Activated CD8-positive, alpha-beta memory T cell treated with anti-CD3 and anti-CD28 coated beads for 48 hours (primary cell): ENCODE data around the gene RGR.

Experiments used
- DNase-seq, 3 experiments: peaks; one replicate each; pipeline ENCODE4 v3.0.0-alpha.2; 2020; ENCODE audit warnings: low read depth in 2 of 3, low spot score in 2 of 3

The RGR gene

GRCh38 chr10:84217746-84218145 is 27.1 kb upstream of the RGR start:
- no peak for DNase-seq

- no peak for DNase-seq
Measured at GRCh38 chr10:84221916-84222315, 22.9 kb upstream of the RGR start.

GRCh38 chr10:84224411-84225028 is 20.3 kb upstream of the RGR start:
- DNase-seq: no peak

GRCh38 chr10:84225427-84226173 is 19.3 kb upstream of the RGR start, which contains the start of gene LRIT2:
LRIT2 (minus strand) TSS chr10:84225544; CDS start chr10:84225520, 24 bp downstream.
- DNase-seq: no peak

GRCh38 chr10:84226616-84227015 is 18.2 kb upstream of the RGR start:
- DNase-seq: no peak

- DNase-seq: no peak
Measured at GRCh38 chr10:84227810-84228209, 17.0 kb upstream of the RGR start.

- no peak for DNase-seq
Measured at GRCh38 chr10:84230359-84230758, 14.5 kb upstream of the RGR start.

- no peak for DNase-seq
Measured at GRCh38 chr10:84232376-84232775, 12.5 kb upstream of the RGR start.

GRCh38 chr10:84233940-84234339 is 10.9 kb upstream of the RGR start:
- no peak for DNase-seq

- no peak for DNase-seq
Measured at GRCh38 chr10:84234479-84234878, 10.4 kb upstream of the RGR start.

GRCh38 chr10:84235096-84235495 is 9.8 kb upstream of the RGR start:
- DNase-seq: no peak

GRCh38 chr10:84236807-84237198 is 8.1 kb upstream of the RGR start:
- no peak for DNase-seq

GRCh38 chr10:84237199-84238051 is 7.4 kb upstream of the RGR start:
- DNase-seq: no peak

GRCh38 chr10:84238909-84239308 is 5.9 kb upstream of the RGR start:
- no peak for DNase-seq

GRCh38 chr10:84241185-84241790 is 3.6 kb upstream of the RGR start, which contains the start of gene LRIT1:
LRIT1 (minus strand) TSS chr10:84241546; CDS start chr10:84241439, 107 bp downstream.
- DNase-seq: no peak

- no peak for DNase-seq
Measured at GRCh38 chr10:84243759-84244158, 1.1 kb upstream of the RGR start.

- DNase-seq: no peak
Measured at GRCh38 chr10:84247496-84247895, 2.6 kb downstream of the RGR start.

GRCh38 chr10:84248794-84249193 is 3.9 kb downstream of the RGR start:
- no peak for DNase-seq

GRCh38 chr10:84254552-84255478 is 10.0 kb downstream of the RGR start:
- no peak for DNase-seq
